Embryonic facial prominence (tissue), 1 donor: ENCODE data around the gene NINJ1.

Experiments
- DNase-seq: peaks from one replicate; pipeline ENCODE4 v3.0.0-alpha.2; 2016; ENCODE audit errors: extremely low spot score

Gene NINJ1

DNA sequence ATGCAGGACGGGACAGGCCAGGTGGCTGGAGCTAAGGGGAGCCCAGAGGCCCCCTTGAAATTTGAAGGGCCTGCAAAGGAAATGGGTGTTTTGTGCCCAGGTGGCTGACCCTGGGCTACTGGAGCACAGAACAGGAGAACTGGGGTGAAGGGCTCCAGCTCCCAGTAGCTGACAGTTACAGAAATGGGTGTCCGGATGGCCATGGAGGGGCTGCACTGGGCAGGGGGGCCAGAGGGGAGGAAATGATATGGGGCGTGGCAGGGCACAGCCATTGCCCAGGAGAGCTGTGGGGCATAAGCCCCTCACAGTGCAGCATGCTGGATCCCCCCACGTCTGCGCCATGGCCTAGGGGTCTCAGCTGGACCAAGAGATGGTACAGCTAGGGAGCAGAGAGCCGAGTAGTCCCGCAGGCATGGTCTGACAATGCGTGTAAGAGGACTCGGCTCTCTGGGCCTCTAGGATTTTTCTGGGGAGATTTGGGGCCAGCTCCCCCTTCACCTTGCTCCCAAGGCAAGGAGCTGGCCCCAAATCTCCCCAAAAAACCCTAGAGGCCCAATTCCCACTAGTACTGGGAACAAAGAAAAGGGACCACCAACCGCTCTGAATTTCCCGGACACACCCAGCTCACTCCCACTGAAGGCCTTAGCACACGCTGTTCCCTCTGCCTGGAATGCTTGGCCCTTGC is 45.9 kb downstream of the NINJ1 start:
- no peak for DNase-seq

DNA sequence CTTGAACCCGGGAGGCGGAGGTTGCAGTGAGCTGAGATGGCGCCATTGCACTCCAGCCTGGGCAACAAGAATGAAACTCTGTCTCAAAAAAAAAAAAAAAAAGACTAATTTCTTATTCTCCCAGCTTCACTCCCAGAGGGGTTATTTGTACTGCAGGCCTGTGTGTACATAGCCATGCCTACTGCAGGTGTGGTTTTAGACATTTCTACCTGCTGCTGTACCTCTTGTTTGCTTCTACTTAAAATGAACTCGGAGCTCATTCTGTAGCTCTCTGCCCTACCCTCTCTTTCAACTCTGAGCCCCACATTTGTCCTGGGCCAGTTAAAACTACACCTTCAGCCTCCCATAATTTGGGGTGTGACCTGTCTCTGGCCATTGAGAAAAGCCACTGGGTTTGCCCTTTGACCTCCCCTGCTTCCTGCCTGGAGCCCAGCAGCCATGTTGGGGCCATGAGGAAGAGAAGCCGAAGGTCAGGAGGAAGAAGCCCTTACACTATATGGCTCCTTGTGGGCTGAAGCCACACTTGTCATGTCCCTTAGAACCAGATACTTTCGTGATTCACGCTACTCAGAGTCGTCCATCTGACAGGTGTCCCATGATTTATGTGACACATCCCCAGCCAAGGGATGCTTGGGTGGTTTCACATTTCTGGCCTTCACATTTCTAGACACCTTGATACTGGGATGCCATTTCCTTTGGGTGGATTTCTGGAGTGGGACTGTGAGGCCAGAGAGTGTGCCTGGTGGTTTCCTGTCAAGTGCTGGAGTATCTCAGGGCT is 47.4 kb downstream of the NINJ1 start:
- no peak for DNase-seq

DNA sequence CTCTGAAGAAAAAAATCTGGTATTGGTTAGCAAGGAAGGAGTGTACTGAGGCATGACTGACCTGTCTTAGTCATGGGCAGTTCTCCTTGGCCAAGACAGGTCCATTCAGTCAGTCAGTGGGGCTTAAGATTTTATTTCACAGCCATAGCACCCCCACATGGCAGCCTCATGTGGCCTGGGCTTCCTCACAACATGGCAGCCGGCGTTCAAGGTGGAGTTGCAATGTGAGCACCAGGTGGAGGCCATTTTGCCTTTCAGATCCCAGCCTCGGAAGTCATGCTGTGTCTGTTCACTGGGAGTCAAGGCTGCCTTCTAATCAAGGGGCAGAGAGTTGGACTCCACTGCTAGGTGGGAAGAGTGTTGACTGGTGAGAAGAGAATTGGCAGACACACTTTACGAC is 48.4 kb downstream of the NINJ1 start:
- no peak for DNase-seq

DNA sequence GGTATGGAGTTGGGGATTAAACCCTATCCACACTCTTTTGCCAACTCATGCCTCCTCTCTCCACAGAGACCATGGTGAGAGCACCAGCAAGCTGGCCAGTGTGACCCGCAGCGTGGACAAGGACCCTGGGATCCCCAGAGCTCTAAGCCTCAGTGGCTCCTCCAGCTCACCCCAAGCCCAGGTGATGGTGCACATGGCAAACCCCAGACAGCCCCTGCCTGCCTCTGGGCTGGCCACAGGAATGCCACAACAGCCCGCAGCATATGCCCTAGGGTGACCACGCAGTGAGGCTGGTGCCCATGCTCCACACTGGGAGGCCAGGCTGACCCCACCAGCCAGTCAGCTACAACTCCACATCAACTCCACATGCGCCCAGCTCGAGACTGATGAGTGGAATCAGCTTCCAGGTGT is 49.6 kb downstream of the NINJ1 start:
- no peak for DNase-seq

DNA sequence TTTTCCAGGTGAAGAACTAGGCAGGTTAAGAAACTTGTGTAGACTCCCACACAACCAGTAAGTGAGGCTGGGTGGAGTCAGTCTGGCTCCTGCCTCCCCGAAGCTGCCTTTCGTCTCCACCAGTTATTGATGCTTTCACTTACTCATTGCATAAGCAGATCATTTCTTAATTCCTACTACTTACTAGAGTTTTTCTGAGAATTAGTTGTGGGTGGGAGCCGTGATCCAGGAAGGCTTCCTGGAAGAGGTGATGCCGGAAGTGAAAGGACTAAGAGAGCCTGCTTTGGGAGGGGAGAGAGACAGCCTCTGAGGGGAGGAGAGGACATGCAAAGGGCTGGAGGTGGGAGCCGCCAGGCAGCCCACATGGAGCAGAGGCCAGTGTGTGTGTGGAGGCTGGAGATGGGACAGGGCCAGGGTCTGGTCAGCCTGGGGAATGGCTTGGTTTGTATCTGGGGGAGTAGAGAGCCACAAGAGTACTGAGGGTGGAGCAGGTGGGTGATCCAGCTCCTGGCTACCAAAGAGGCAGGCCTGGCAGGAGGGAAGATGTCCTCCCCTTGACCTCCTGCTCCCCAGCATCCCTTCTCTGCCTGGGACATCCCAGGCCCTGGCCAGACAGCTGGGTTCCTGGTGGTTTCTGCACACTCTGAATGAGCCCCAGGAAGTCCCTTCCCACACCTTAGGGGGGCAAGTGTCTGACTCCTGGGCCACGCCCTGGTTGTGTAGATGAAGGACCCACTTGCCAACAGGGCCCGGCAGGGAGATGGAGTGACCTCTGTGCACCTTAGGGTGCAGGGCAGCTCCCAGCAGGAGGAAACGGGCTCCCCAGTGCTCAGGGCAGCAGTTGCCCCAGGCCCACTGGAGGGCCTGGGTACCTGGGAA is 50.2 kb downstream of the NINJ1 start:
- no peak for DNase-seq

GRCh38 chr9:93082841-93083411 is 51.1 kb downstream of the NINJ1 start:
- no peak for DNase-seq

GRCh38 chr9:93081931-93082330 is 52.1 kb downstream of the NINJ1 start:
- DNase-seq: no peak

- DNase-seq: no peak
Observed at GRCh38 chr9:93081081-93081529, 52.9 kb downstream of the NINJ1 start.

GRCh38 chr9:93080406-93080805 is 53.6 kb downstream of the NINJ1 start:
- no peak for DNase-seq

DNA sequence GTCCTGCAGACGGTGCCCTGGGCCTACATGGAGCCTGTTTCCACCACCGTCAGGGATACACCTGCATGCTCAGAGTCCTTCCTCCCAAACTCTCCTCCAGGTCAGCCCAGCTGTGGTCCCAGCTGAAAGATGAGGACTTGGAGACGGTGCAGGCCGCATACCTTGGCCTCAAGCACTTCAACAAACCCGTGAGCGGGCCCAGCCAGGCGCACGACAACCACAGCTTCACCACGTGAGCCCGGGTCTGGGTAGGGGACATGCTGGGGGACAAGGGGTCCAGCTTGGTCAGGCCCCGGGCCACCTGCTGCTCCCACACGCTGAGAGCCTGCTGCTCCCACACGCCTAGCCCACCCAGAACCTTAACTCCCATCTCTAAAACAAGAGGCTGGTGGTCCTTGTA is 54.7 kb downstream of the NINJ1 start:
- DNase-seq: no peak

DNA sequence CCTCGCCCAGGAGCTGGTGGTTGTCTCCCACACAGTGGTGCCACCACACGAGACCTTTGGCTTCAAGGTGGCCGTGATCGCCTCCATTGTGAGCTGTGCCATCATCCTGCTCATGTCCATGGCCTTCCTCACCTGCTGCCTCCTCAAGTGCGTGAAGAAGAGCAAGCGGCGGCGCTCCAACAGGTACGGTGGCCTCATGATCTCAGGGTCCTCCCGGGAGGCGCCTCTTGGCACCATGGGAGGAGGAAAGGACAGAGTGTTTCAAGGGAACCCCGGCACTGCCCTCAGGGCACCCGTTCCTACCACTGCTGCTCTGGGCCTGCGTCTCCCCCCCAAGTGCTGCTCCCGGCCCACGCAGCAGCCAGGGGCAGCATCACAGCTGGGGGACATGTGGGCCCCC is 56.2 kb downstream of the NINJ1 start:
- no peak for DNase-seq

- DNase-seq: no peak
Observed at GRCh38 chr9:93077367-93077766, 56.7 kb downstream of the NINJ1 start.

DNA sequence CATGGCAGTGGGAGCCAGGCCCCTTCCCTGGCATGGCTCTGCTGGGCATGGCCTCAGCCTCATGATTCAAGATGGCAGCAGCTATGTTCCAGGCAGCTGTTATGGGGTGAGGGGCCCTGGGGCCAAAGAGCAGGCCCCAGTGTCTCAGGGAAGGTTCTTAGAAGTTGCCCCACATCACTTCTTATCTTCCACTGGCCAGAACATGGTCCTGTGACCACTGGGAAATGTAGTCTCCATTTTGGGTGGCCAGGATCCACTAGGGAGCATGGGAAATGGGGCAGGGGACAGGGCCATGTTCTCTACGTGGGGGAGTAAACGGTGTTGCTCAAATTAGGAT is 57.3 kb downstream of the NINJ1 start:
- DNase-seq: no peak

GRCh38 chr9:93076101-93076791 is 57.8 kb downstream of the NINJ1 start:
- DNase-seq: no peak

DNA sequence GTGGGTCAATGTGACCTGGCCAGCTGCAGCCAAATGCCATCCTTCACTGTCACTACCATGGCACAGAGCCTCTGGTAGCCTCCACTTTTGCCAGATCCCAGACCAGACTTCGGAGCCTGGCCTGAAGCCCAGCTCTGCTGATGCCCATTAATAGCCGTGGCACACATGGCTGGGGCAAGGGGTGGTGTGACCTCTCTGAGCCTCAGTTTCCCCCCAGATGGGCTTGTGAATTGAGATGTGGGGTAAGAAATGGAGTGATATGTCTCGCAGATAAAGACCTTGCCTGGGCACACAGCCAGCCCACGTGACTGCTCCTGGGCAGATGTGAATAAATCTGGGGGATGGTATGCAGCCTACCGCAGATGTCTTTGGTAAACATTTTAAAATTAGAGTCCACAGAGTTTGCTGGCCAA is 61.7 kb downstream of the NINJ1 start:
- no peak for DNase-seq
